Measurements from ENCODE around the gene REXO4. TPM values are rescaled to one million over a fixed set of nuclear protein-coding genes. Genes with fewer than 3 reads are reported as not detected.

The REXO4 gene
- total and polyA plus RNA-seq, 2 of the 13 experiments (the other 11 are each of a cell fraction or from before 2014, with no cell fraction given): 18.5 to 30.4 TPM

GRCh38 chr9:133429641-133430161 is 11.9 kb upstream of the REXO4 start:
- DNase-seq (ENCODE audit: low spot score) (peak; percentile 21), ATAC-seq (peak; percentile 78), FAIRE-seq (no peak)
- Histone ChIP-seq H3K9me3 (ENCODE audit: low read length) (no peaks in the 10 kb centered on the region), H3K4me3 (replicated peaks in 1 of 3; ENCODE audit: insufficient read depth in 1 of 3, low read depth in 2 of 3, low read length in 3 of 3) (no peak overlapping the region), H3K9ac (ENCODE audit: insufficient read depth, low read depth, low read length) (no peak overlapping the region), H3K79me2 (ENCODE audit: insufficient read depth, low read length) (no peaks in the 10 kb centered on the region), H4K20me1 (ENCODE audit: insufficient read depth, low read length) (no peaks in the 10 kb centered on the region), H2AFZ (ENCODE audit: low read length) (no peak overlapping the region), H3K27me3 (ENCODE audit: control insufficient read depth in 1 of 2, insufficient read depth in 2 of 2, low read length in 2 of 2) (no peaks in the 10 kb centered on the region; a peak in 1 of 5 replicates), H3K4me1 (ENCODE audit: insufficient read depth, low read length) (peaks cover 25% of the 10 kb centered on the region), H3K27ac (ENCODE audit: extremely low read length, insufficient read depth, low read length) (no peak overlapping the region), H3K36me3 (replicated peaks in 1 of 2; ENCODE audit: control insufficient read depth in 1 of 2, insufficient read depth in 2 of 2, low read length in 2 of 2) (no peaks in the 10 kb centered on the region), H3K4me2 (ENCODE audit: low read depth, low read length) (no peak overlapping the region)
- in situ Hi-C loops (cut with HindIII; ENCODE audit: extremely low pct_ligation_motif_present, low pct_unique_long_range_greater_than_20kb): no loop called here
- 62% methylated on average over 42 of the region's 49 CpGs for WGBS (ENCODE audit: low lambda C conversion rate)
- ChIA-PET CTCF (ENCODE audit: low intra/inter-chr PET ratio, low total read pairs) (no interaction called here), POLR2A (no interaction called here)
- no TSS peak for BruUV-seq (replicated peaks)
- intact Hi-C loops (cut with micrococcal nuclease; ENCODE audit: unreplicated experiment): no loop called here
- TF ChIP-seq HNRNPH1 (optimal IDR thresholded peaks at IDR 0.05; ENCODE audit: low read depth, low read length) (no peak), LCORL (IDR thresholded peaks at IDR 0.05) (no peak), LCORL (CRISPR knock-in tag; IDR thresholded peaks at IDR 0.05) (no peak), HNRNPLL (IDR thresholded peaks at IDR 0.05; ENCODE audit: low read depth, low read length, poor library complexity, severe bottlenecking) (peak; percentile 52), AGO1 (IDR thresholded peaks at IDR 0.05; ENCODE audit: low read depth, low read length, poor library complexity, severe bottlenecking) (no peak), KLF12 (CRISPR knock-in tag; IDR thresholded peaks at IDR 0.05; ENCODE audit: borderline replicate concordance) (no peak), ARNT (IDR thresholded peaks at IDR 0.05) (no peak), NFIB (CRISPR knock-in tag; IDR thresholded peaks at IDR 0.05; ENCODE audit: borderline replicate concordance) (no peak), FOXP1 (IDR thresholded peaks at IDR 0.05) (no peak), FOXP1 (CRISPR knock-in tag; IDR thresholded peaks at IDR 0.05) (no peak), ZBTB46 (CRISPR knock-in tag; IDR thresholded peaks at IDR 0.05; ENCODE audit: borderline replicate concordance) (no peak), EP300 (IDR thresholded peaks at IDR 0.05; ENCODE audit: low read depth in 2 of 2, low read length in 2 of 2) (no peak), EP300 (CRISPR knock-in tag; IDR thresholded peaks at IDR 0.05; ENCODE audit: borderline replicate concordance) (no peak), GTF2F1 (IDR thresholded peaks at IDR 0.05; ENCODE audit: low read length) (no peak), ZNF274 (CRISPR knock-in tag; IDR thresholded peaks at IDR 0.05) (0 out of 2 replicates have a peak, but pooled peaks have one; percentile 56), ZFP36L2 (CRISPR knock-in tag; IDR thresholded peaks at IDR 0.05) (no peak), TIGD3 (CRISPR knock-in tag; IDR thresholded peaks at IDR 0.05; ENCODE audit: borderline replicate concordance) (no peak), HINFP (CRISPR knock-in tag; IDR thresholded peaks at IDR 0.05; ENCODE audit: low read depth) (no peak)
- TF ChIP-seq, protein P1, sequence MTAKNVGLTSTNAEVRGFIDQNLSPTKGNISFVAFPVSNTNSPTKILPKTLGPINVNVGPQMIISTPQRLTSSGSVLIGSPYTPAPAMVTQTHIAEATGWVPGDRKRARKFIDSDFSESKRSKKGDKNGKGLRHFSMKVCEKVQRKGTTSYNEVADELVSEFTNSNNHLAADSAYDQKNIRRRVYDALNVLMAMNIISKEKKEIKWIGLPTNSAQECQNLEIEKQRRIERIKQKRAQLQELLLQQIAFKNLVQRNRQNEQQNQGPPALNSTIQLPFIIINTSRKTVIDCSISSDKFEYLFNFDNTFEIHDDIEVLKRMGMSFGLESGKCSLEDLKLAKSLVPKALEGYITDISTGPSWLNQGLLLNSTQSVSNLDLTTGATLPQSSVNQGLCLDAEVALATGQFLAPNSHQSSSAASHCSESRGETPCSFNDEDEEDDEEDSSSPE (CRISPR knock-in tag; IDR thresholded peaks at IDR 0.05): no peak
